ENCODE results near the gene ARMH1. TPM values are rescaled to one million over a fixed set of nuclear protein-coding genes. Genes with fewer than 3 reads are reported as not detected.
"Not testable (repeated sequence)": the region's sequence is repeated elsewhere in the genome, so short reads cannot be mapped to it uniquely, and the experiment has no call there.

Gene ARMH1
- total RNA-seq, 1 donor from 2014 or later: not detected

DNA sequence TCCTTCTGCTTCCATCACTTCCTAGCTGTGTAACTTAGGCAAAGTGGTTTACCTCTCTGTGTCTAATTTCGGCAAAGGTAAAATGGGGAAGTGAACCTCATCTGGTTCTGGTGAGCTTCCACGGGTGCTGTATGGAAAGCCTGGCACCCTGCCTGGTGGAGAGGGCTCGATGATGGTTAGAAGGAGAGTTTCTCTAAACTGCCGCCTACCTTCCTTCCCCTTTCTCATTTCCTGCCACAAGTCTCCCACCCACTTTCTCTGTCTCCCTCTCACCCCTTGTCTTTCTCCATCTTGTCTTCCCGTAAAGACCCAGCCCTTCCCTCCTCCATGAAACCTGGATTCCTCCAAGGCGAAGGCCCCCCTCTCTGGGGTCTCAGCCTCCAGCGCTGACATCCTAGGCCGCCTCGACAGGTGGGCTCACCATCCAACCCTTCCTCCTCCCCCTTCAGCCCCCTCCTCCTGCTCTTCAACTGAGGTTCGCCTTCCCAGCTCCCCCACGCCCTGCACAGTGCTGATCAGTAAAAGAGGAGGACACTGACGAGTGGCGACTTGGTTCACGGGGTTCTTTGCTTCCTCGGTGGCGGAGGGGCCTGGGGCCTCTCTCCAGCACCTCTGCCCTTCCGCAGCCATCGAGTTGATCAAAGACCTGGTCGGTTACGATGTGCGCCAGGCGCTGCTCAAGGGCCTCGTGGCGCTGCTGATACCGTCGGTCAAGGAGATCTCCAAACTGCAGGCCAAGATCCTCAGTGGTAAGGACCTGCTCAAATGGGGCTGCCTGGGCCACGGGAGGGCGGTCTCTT lies 49.2 kb downstream of the ARMH1 start:
- no peak for DNase-seq

DNA sequence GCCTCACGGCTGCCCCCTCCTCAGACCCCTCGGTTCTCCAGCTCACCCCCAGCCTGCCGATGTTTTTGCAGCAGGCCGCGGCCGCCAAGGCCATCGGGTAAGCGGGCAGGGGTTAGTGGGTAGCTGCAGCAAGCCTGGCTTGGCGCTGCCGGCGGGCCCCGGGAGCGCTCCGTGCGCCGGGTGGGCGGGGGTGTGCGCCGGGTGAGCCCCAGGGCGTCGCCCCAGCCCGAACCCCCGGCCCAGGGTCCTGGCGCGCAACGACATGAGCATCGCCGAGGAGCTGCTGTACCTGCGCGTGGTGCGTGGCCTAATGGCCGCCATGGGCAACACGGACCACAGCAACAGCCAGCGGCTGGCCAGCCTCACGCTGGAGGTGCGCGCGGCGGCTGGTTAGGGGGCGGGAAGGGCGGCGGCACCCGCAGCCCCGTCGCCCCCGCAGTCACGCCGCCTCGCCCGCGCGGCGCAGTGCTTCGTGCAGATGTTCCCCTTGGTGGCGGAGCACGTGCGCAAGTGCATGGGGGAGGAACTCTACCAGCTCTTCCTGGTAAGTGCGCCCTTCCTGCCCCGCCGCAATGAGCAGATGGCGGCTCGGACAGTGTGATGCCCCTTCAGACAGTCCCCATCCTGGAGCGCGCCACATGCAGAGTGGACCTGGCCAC lies 49.9 kb downstream of the ARMH1 start:
- DNase-seq: no peak

GRCh38 chr1:44724955-44725698 lies 50.6 kb downstream of the ARMH1 start:
- no peak for DNase-seq

DNA sequence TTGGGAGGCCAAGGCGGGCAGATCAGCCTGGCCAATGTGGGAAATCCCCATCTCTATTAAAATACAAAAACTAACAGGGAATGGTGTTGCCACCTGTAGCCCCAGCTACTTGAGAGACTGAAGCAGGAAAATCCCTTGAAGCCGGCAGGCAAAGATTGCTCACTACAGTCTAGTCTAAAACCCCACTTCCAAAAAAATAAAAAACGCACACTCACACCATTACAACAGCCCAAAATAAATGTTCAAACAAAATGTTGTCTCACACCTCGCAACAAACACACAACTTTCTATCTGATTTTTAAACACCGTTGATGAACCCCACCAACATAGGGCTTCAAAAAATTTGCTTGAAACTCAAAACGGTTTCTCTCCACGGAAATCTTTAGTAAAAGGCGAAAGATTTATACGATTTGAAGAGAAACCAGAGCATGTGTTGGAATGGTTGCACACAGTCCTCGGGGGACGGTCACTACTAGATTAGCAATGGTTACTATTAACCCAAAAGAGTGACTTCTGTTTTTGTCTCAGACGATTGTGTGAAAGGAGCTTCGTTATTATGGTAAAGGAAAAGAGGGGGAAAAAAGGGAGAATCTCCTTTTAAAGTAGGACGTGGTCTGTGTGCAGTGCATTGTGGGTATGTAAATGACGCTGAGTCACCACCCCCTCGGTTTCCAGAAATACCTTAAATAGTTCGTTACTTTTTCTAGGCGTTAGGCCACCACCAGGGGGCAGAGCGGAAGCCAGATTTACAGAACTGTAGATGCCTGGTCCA lies 56.4 kb downstream of the ARMH1 start, which contains the start of gene RNU5D-1:
Gene RNU5D-1 (minus strand): TSS at position 430 of the 772 bp plus-strand sequence.
- peak; percentile 98 for DNase-seq

DNA sequence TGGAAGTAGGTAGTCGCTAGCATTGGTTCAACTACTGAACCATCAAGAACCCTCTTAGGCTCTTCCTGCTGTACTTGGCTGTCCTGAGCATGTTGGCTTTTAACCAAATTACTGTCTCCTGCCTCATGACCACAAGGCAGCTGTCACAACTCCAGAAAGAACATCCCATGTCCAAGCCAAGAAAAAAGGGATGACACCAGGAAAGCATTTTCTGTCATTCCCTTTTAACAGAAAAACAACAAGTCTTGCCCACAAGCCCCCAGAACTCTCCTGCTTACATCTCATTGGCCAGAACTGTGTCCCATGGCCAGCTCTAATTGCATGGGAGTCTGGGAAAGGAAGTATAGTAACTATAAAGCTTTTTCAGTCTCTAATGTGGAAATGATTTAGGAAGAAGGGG lies 58.9 kb downstream of the ARMH1 start:
- DNase-seq: no peak

- no peak for DNase-seq
Observed at GRCh38 chr1:44733784-44734183, 59.3 kb downstream of the ARMH1 start.

DNA sequence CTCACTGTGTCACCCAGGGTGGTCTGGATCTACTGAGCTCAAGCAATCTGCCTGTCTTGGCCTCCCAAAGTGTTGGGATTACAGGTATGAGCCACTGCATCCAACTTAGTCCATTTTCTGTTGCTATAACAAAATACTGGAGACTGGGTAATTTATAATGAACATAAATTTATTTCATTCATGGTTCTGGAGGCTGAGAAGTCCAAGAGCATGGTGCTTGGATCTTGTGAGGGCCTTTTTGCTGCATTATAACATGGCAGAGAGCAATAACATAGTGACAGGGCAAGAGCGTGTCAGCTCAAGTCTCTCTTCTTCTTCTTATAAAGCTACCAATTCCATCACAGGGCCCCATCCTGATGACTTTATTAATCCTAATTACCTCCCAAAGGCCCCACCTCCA lies 61.5 kb downstream of the ARMH1 start:
- DNase-seq: no peak

DNA sequence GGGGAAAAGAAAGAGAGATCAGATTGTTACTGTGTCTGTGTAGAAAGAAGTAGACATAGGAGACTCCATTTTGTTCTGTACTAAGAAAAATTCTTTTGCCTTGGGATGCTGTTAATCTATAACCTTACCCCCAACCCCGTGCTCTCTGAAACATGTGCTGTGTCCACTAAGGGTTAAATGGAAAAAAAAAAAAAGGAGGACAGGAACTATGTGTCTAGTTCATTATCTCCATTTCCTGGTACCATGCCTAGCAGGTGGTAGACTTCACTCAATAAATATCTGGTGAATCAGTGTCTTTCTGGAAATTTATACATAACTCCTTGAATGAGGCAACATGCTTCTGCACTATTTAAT lies 64.4 kb downstream of the ARMH1 start:
- DNase-seq: not testable (repeated sequence)

DNA sequence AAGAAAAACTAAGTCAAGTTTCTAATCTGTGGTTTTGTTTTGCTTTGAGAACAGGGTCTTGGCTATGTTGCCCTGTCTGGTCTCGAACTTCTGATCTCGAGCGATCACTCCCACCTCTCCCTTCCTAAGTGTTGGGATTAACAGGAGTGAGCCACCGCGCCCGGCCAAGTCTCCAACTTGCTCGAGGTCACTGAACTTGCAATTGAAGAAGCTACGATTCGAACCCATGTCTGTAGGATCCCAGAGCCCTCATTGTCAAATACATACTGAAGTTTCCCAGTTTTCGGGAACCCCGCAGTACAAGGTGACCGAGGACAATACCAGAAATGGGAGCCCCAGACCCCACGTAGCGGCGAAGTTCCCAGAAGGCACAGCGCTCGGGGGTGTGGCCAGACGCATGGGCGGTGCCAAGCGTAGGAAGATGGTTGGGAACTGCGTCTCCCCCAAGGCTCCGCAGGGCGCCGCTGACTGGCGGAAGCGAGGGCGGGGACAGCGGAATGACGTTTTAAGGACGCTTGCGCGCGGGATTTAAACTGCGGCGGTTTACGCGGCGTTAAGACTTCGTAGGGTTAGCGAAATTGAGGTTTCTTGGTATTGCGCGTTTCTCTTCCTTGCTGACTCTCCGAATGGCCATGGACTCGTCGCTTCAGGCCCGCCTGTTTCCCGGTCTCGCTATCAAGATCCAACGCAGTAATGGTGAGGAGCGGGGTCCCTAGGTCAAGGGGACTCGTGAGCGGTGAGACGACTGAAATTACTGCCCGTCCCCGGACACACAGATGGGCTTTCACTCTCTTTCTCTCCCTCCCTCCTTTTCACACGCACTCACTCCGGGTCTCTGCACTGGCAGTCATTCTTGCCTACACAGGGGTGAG lies 65.0 kb downstream of the ARMH1 start, which contains the start of gene KIF2C:
Gene KIF2C (plus strand): TSS at position 531 of the 872 bp plus-strand sequence. CDS start 96 bp downstream, at position 627.
- peak; percentile 99 for DNase-seq

DNA sequence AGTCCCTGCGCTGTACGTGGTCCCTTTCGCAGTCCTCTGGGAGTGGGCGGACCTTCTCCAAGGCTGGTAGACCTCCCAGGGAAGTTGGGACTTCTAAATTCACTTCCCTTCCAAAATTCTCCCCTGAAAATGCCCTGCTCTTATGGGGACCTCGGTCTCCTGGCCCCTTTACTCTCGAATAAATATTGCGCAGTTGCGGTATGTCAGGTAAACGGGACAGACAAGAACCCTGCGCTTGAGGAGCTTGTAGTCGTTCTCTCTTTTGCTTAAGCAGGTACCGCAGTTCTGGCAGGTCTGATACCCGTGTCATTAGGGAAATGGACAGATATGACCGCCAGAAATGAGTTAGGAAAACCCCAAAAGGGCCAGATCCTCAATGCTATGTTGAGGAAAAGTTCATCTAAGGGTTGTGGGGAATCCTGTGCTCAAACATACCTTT lies 65.7 kb downstream of the ARMH1 start:
- no peak for DNase-seq

DNA sequence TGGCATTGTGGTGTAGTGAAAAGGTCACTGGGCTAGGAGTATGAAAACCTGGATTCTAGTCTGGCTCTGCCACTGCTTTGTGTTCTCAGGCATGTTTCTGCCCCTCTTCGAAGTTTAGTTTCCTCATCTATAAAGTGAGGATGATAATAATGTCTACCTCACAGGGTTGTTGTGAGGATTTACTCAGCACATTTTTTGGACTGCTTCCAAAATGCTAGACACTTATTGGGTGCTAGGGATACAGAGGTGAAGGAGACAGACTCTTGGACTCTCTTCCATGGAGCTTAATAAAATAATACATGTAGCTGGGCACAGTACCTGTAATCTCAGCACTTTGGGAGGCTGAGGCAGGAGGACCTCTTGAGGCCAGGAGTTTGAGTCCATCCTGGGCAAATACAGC lies 68.7 kb downstream of the ARMH1 start:
- no peak for DNase-seq

- no peak for DNase-seq
Observed at GRCh38 chr1:44747878-44748277, 73.4 kb downstream of the ARMH1 start.

DNA sequence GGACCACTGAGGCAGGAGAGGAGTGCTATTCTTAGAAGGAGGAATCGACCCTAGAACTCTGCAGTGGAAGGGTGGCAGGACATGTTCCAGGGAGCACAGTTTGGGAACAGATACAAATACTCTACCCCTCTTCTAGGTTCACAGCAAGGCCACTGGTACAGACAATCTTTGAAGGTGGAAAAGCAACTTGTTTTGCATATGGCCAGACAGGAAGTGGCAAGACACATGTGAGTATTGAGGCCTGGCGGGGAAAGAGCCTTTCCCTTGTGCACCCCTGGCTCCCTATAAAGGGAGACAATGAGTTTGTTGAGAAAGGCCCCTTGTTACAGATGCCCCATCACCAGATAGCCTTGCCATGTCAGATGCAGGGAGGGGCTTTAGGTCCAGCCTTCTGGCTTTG lies 82.9 kb downstream of the ARMH1 start:
- no peak for DNase-seq

DNA sequence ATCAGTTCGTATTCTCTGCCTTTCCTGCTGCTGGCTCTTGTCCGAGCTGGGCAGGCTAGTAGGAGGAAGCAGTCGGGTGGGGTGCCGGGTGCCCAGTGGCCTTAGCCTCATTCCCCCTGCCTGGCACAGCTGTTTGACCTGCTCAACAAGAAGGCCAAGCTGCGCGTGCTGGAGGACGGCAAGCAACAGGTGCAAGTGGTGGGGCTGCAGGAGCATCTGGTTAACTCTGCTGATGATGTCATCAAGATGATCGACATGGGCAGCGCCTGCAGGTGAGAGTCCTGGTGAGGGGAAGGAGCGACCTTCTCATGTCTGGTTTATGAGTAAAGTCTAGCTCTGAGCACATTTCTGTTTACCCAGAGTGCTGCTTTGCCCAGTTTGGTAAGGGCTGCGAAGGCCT lies 84.6 kb downstream of the ARMH1 start:
- DNase-seq: no peak

- DNase-seq: no peak
Observed at GRCh38 chr1:44760876-44761275, 86.4 kb downstream of the ARMH1 start.

DNA sequence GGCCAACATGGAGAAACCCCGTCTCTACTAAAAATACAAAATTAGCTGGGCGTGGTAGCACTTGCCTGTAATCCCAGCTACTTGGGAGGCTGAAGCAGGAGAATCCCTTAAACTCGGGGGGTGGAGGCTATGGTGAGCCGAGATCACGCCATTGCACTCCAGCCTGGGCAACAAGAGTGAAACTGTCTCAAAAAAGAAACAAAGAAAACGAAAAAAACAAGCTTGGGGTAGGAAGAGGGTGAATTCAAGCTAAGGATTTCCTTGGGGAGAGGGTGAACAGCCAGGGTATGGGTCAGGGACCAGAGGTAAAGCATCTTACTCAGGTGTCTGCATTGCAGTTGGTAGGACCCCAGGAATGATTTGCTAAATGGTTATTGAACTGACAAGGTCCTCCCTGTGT lies 91.9 kb downstream of the ARMH1 start:
- DNase-seq: not testable (repeated sequence)

Other genes starting within 250 kb of the ARMH1 start
- 4.4 and 5.9 TPM in 2 replicates for gene TMEM53, start 233 bp upstream of the ARMH1 start, total RNA-seq
- not detected in 2 replicates for gene RNU5D-1, start 56.5 kb downstream of the ARMH1 start, total RNA-seq
- gene KIF2C, start 65.1 kb downstream of the ARMH1 start, total RNA-seq: 11.7 and 45.5 TPM in 2 replicates
- 1,197 and 2,124 TPM in 2 replicates for gene RPS8, start 100.8 kb downstream of the ARMH1 start, total RNA-seq
- gene BEST4, start 113.5 kb downstream of the ARMH1 start, total RNA-seq: not detected in 2 replicates
- gene PLK3, start 125.7 kb downstream of the ARMH1 start, total RNA-seq: 18.8 and 43.1 TPM in 2 replicates
- 0.14 TPM in 1 of 2 replicates, not detected in the other for gene DYNLT4, start 132.6 kb downstream of the ARMH1 start, total RNA-seq
- gene BTBD19, start 133.8 kb downstream of the ARMH1 start, total RNA-seq: 7.0 and 8.5 TPM in 2 replicates
- under 0.01 and 0.05 TPM in 2 replicates for gene PTCH2, start 168.5 kb downstream of the ARMH1 start, total RNA-seq